ENCODE results near the gene TLCD3B.

The TLCD3B gene

DNA sequence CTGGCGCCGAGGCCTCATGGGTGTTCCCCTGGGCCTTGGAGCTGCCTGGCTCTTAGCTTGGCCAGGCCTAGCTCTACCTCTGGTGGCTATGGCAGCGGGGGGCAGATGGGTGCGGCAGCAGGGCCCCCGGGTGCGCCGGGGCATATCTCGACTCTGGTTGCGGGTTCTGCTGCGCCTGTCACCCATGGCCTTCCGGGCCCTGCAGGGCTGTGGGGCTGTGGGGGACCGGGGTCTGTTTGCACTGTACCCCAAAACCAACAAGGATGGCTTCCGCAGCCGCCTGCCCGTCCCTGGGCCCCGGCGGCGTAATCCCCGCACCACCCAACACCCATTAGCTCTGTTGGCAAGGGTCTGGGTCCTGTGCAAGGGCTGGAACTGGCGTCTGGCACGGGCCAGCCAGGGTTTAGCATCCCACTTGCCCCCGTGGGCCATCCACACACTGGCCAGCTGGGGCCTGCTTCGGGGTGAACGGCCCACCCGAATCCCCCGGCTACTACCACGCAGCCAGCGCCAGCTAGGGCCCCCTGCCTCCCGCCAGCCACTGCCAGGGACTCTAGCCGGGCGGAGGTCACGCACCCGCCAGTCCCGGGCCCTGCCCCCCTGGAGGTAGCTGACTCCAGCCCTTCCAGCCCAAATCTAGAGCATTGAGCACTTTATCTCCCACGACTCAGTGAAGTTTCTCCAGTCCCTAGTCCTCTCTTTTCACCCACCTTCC is 43.5 kb downstream of the TLCD3B start:
- DNase-seq: no peak

DNA sequence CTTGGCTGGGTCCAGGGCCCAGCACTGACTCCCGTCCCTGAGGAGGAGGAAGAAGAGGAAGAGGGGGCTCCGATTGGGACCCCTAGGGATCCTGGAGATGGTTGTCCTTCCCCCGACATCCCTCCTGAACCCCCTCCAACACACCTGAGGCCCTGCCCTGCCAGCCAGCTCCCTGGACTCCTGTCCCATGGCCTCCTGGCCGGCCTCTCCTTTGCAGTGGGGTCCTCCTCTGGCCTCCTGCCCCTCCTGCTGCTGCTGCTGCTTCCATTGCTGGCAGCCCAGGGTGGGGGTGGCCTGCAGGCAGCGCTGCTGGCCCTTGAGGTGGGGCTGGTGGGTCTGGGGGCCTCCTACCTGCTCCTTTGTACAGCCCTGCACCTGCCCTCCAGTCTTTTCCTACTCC is 44.1 kb downstream of the TLCD3B start:
- DNase-seq: no peak

DNA sequence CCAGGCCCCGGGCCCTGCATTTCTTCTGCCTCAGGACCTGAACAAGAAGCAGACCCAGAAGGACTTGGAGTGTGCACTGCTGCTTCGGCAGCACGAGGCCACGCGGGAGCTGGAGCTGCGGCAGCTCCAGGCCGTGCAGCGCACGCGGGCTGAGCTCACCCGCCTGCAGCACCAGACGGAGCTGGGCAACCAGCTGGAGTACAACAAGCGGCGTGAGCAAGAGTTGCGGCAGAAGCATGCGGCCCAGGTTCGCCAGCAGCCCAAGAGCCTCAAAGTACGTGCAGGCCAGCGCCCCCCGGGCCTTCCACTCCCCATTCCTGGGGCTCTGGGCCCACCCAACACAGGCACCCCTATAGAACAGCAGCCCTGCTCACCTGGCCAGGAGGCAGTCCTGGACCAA is 44.8 kb downstream of the TLCD3B start:
- no peak for DNase-seq

DNA sequence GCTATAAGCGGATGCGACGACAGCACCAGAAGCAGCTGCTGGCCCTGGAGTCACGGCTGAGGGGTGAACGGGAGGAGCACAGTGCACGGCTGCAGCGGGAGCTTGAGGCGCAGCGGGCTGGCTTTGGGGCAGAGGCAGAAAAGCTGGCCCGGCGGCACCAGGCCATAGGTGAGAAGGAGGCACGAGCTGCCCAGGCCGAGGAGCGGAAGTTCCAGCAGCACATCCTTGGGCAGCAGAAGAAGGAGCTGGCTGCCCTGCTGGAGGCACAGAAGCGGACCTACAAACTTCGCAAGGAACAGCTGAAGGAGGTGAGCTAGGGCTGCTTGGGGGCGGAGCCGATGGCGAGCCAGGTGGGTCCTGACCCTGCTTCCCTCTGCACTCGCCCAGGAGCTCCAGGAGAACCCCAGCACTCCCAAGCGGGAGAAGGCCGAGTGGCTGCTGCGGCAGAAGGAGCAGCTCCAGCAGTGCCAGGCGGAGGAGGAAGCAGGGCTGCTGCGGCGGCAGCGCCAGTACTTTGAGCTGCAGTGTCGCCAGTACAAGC is 45.7 kb downstream of the TLCD3B start:
- DNase-seq: no peak

DNA sequence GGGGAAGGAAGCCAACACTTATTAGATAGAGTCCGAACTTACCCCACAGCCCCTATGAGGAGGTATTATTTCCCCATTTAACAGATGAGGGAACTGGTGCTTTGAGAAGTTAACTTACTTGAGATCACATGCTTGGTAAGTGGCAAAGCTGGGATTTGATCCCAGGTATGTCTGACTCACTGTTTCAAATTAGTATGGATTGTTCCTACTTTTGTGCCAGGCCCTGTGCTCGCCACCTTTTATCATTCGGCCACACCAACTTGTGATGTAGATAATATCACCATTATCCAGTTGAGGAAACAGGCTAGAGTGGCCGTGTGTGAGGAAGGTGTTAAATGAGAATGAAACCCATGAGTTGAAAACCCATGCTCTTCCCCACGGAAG is 46.3 kb downstream of the TLCD3B start:
- DNase-seq: no peak

DNA sequence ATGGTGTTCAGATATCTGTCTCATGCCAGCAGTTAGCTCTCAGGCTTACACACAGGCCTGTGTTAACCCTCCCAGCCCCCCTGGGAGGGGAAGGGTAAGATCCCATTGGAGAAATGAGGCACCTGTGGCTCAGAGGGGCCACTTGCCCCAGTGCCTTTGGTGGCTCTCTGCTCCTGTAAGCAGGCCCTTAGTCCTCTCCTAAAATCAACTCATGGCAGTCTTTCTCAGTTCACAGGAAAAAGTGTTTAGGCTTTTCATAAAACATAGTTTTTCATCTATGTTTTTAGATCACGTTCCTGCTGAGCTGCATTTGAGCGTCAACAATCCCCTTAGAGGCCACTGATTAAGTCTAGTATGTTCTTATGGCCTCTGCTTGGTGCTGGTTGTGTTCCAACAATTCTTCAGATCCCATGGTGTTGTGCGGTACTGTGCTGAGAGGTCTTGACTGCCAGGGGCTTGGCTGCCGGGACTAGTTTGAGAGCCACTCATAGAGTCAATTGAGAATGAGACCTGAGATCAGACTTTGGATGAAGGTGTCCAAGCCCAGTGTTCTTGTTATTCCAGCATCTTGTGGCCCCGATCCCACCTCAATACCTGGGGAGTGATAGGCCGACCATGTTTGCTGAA is 46.8 kb downstream of the TLCD3B start:
- DNase-seq: no peak

DNA sequence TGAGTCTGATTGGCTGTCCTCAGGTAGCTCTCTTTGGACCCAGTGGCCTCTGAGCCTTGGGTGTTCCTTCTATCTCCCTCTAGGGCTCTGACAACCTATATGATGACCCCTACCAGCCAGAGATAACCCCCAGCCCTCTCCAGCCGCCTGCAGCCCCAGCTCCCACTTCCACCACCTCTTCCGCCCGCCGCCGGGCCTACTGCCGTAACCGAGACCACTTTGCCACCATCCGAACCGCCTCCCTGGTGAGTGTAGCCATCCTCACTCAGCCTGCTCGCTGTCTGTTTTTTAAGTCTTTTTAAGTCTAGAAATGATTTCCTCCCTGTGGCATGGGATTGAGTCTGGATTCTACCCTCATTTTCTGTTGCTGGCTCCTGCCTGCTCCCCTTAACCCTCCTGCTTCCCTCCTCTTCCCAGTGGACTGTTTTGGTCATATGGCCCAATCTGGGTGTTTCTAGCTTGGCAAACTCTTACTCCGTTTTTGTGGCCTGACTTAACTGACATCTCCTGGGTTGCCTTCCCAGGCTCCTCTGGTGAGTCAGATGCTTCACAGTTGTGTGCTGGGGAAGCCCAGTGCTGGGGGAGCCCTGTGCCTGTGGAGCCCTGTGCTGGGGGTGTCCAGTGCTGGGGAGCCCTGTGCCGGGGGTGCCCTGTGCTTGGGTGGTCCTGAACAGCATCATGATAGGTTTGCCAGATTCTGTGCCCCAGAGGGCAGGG is 47.5 kb downstream of the TLCD3B start:
- no peak for DNase-seq

DNA sequence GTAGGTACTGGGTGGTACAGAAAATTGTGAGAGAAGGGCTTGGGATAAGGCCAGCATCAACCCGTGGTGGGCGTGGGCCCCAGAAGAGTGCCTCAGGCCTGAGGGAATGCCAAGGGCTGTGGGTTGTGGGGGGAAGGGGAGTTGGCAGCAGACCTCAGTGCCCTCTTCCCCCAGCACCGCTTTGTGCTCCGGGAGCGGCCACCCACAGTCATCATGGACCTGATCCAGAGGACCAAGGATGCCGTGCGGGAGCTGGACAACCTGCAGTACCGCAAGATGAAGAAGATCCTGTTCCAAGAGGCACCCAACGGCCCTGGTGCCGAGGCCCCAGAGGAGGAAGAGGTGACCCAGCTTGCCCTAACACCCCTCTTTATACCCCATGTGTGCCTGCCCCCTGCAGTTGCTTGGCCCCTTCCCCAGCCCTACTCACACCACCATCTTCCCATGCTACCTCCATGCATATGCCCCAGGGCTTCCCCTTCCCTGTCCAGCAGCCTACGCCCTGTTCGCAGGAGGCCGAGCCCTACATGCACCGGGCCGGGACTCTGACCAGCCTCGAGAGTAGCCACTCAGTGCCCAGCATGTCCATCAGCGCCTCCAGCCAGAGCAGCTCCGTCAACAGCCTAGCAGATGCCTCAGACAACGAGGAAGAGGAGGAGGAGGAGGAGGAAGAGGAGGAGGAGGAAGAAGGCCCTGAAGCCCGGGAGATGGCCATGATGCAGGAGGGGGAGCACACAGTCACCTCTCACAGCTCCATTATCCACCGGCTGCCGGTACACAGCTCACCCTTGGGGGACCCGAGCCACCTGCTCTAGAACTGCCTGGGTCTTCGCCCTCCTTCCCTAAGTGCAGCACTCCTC is 48.3 kb downstream of the TLCD3B start:
- DNase-seq: no peak

DNA sequence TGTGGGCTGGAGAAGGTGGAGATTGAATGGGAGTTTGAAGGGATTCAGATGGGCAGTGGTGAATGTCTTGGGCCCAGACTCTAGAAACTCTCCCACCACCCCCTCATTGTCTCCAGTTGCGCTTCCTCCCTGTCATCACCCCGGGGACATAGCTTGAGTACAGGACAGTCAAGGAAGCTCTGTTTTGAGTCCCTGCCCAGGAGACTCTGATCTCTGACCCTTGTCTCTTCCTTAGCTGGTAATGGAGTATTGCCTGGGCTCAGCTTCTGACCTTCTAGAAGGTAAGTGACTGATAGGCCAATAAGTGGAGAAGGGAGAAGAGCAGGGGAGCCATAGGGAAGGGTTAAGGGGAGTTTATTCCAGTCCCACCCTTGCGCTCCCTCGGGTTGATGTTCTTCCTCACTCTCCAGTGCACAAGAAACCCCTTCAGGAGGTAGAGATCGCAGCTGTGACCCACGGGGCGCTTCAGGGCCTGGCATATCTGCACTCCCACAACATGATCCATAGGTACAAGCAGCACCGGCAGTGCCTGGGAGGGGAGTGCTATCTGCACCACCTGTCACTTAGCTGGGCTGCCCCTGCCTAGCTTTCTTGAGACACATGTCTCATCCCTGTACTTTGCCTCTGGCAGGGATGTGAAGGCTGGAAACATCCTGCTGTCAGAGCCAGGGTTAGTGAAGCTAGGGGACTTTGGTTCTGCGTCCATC is 52.4 kb downstream of the TLCD3B start:
- no peak for DNase-seq

DNA sequence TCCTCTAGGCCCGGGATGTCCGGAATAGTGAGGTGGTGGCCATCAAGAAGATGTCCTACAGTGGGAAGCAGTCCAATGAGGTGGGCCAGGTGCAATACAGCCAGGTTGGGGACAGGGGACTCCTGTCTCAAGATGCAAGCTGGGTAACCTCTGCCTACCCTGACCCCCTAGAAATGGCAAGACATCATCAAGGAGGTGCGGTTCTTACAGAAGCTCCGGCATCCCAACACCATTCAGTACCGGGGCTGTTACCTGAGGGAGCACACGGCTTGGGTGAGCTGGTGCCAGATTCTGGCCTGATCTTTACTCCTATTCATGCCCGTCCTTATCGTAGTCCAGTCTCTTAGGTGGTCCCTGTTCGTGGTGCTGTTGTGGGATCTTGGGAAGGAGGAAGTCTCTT is 53.0 kb downstream of the TLCD3B start:
- no peak for DNase-seq

DNA sequence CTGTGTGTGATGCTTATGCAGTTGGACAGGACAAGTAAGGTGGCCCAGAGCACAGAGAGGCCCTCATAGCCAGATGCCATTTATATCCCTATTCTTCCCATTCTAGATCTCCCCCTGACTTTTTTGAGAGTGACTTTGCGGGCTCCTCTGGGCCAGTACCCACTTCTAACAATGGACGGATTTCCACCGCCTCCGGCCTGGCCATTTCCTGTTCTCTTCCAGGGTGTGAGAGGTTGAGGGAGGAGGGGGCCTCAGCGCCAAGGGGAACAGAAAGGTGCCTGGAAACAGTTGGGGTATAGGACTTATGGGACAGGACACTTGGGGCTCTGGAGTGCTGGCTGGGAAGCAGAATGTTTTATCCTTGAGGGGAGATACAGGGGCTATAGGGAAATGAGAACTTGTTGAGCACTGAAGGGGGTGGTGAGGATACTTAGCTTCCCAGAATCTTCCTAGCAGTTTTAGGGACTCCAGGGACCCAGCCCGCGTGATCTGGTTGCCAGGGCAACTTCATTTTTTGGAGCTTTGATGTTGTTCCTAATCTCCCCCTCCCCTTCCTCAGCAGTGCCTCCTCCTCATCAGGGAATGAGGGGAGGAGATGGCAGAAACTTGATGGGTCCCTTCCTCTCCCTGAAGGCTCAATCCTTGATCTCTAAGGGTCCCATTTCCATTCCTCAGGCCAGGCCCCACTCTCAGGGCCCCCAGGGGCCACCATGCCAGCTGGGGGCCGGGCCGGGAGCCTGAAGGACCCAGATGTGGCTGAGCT is 53.8 kb downstream of the TLCD3B start:
- no peak for DNase-seq

DNA sequence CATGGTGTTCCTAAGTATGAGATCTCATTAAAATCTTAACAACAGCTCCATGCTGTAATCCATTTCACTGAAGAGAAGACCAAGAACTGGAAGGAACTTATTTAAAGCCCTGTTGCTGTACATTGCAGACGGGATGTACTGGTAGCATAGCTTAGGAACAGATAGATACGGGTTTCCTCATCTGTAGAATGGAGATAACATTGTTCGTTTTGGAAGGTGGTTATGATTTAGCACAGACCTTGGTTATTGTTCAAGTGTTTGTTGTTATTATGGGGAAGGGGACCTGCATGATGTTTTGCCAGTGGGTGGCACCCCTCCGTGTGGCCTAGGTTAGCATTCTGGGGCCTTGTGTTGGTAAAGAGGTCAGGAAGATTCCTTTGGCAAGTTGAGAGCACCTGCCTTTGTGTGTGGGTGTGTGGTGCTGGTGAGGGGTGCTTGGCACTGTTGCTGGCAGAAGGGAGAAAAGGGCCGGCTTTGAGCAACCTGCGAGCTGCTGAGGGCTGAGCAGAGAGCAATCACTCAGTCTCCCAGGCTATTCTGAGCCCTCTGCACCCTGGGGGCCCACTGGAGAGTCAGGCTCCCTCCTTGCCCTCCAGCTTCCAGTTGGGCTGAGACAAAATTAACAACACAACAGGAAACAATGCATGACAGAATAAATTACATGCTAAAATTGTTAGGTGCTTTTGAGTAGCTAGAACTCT is 55.1 kb downstream of the TLCD3B start:
- no peak for DNase-seq

DNA sequence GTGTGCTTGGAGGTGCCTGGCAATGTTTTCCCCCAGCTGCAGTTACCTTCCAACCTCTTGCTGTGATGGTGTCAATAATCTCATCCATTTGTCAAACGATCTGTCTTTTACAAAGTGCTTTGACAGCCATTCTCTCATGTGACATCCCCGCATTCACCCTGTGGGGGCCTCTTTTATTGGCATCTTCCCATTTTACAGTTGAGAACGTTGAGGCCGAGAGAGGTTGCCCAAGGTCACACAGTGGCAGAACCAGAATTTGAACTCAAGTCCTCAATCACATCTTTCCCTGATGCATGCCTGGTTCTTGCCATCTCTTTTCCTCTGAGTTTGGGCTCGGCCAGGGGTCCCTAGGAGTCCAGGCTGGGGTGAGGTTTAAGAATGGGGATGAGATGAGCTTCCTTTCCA is 55.9 kb downstream of the TLCD3B start:
- DNase-seq: no peak
